ENCODE results near the gene CMTM3. TPM values are rescaled to one million over a fixed set of nuclear protein-coding genes. Genes with fewer than 3 reads are reported as not detected.
"Not testable (repeated sequence)": the region's sequence is repeated elsewhere in the genome, so short reads cannot be mapped to it uniquely, and the experiment has no call there.

Gene CMTM3
- polyA plus RNA-seq, 1 donor, result 57.2 TPM

DNA sequence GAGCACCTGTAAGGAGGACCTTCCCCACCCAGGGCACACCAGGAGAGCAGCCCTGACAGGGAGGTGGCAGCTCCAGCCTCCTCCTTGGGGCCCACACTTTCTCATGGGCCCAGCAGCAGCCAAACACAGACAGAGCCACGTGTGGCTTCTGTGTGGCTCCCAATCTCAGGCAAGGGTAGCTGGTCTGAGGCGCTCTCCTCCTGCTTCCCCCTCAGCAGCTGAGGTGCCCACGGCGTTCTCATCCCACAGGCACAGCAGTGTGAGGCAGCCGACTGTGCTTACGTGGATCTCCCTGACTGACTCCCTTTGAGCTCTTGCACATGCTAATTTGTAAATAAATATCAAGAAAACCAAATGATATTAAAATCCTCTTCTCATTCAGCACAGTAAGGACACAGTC is 30.9 kb downstream of the CMTM3 start:
- DNase-seq (ENCODE audit: low read depth), result no peak

DNA sequence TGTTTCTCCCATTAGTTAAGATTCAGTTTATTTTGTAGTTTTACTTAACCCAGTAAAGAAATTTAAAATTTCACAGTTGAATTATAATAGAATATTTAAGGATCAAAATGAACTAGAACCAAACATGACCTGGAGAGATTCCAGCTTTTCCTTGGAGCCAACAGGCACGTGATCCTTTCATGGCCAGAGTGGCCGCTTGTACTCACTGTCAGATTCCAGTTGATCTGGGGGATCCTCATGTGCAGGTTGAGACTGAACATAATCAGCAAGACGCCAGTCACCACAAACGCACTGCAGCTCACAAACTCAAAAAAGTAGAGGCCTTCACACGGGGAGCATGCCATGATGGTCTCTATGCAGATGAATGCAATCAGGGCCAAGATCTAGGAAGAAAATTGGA is 31.7 kb downstream of the CMTM3 start:
- no peak for DNase-seq (ENCODE audit: low read depth)

DNA sequence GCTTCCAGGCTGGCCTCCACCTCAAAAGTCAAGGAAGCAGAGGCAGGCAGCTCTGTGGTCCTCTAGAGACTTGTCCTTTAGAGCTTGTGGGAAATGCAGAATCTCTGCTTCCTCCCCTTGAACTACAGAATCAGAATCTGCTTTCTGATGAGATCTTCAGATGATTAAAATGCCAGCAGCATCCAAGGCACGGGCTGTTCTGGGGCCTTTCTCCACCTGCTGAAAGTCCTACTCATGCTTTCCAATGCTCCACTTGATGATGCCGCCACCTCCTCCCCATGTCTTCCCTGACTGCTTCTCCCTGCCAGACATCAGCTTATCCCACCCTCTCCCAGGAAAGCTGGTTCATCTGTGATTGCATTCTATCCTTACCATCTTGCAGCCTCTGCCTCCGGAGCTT is 33.3 kb downstream of the CMTM3 start:
- no peak for DNase-seq (ENCODE audit: low read depth)

DNA sequence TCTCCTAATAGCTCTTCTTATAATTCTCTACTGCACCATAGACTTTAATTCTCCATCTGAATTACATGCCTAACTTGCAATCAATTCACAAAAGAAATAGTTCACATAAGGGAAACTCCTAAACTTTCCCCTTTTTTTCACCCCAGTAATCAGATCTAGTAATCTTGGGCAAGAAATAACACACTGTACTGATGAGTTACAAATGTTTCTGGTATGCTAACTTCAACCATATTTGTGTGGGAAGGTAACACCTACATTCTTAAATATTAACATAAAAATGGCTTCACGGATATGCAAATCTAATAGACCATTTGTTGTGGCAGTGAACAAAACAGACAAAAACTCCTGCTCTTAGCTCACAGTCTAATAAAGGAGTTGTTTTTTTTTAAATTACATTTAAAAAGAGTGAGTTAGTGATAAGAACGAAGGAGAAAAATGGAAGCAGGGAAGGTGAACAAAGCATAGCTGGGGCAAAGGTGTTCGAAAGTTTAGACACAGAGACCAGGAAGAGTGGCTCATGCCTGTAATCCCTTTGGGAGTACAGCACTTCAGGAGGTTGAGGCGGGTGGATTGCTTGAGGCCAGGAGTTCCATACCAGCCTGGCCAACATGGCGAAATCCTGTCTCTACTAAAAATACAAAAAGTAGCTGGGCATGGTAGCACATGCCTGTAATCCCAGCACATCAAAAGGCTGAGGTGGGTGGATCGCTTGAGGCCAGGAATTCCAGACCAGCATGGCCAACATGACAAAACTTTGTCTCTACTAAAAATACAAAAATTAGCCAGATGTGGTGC is 34.8 kb downstream of the CMTM3 start:
- no peak for DNase-seq (ENCODE audit: low read depth)

DNA sequence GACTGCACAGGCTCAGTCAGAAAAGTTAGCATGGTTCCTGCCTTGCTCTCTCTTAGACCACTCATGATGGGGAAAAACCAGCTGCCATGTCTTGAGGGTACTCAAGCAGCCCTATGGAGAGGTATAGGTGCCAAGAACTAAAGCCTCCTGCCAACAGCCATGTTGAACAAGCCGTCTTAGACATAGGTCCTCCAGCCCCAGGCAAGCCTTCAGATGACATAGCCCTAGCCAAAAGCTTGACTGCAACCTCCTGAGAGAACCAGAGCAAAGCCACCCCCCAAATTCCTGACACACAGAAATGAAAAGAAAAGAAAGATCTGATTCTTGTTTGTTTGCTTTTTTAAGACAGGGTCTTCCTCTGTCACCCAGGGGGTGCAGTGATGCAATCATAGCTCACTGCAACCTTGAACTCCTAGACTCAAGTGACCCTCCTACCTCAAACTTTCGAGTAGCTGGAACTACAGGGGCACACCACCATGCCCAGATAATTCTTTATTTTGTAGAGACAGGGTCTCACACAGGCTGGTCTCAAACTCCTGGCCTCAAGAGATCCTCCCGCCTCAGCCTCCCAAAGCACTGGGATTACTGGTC is 36.3 kb downstream of the CMTM3 start:
- DNase-seq (ENCODE audit: low read depth), result no peak

DNA sequence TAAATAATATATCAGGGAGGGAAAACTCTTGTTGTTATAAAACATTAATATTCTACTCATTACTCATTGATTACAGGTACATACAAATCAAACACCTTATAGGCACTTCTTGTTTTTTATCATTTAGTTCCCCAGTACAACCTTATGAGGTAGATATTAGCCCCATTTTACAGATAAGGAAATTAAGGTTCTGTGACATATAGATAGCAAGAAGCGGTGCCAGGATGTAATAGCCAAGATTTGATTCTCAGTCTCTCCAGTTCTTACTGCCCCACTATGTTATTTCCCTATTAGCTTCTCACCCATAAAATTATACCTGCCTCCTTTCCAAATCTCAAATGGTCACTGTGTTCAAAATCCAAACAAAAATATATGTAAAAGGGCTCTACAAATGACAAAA is 36.9 kb downstream of the CMTM3 start:
- no peak for DNase-seq (ENCODE audit: low read depth)

DNA sequence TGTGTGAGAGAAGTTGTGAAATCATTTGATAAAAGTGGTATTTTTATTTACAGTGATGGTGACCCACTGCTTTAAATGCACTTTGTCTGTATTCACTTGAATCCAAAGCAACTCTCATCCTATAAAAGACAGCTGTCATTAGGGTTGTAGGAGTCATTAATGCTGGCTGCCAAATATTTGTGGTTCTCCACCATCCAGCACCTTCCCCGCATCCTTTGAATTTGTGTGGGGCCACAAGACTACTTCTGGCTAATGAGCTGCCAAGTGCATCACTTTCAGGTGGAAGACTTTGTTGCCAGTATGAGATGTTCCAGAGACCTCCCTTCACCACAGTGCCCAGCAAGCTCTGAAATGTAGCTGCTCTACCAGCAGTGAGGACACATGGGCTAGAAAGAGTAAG is 43.4 kb downstream of the CMTM3 start:
- DNase-seq (ENCODE audit: low read depth), result no peak

DNA sequence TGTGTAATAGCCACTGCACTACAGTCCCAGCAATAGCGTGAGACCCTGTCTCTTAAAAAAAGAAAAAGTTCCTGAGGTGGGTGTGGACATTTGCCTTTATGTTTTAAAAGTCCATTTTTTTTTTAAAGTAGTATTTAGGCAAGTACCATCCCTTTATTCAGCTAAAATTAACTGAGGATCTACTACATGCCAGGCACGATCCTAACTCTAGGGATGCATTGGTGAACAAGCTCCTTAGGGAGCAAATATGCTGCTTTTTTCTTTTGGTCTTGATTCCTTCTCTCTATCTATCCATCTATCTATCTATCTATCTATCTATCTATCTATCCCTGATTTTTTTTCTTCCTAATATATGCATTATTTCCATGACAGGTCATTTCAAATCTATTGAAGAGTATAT is 44.7 kb downstream of the CMTM3 start:
- no peak for DNase-seq (ENCODE audit: low read depth)

DNA sequence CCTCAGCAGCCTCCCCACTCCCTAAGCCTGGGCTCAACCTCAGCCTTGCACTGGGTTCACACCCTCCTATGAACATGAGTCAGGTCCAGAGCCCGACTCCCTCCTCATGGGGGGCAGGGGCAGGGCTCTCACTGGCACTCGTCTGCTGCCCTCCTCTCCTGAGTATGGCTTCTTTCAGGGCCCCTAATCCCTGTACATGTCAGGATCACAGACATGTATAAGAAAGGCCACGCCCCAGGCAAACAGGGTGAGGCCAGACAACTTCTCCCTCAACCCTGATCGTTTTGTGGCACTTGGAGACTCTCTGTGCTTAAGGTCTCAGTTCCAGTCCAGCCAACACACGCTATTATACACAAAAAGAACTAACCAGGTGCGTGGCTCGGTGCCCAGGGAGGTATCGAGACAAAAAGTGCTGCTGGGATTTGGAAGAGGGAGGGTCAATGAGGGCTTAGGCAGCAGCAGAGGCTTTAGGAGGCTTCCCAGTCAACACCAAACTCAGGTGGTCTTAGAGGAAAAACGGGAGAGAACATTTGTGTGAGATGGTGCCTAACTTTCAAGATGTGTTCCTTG is 45.2 kb downstream of the CMTM3 start:
- DNase-seq (ENCODE audit: low read depth), result no peak

DNA sequence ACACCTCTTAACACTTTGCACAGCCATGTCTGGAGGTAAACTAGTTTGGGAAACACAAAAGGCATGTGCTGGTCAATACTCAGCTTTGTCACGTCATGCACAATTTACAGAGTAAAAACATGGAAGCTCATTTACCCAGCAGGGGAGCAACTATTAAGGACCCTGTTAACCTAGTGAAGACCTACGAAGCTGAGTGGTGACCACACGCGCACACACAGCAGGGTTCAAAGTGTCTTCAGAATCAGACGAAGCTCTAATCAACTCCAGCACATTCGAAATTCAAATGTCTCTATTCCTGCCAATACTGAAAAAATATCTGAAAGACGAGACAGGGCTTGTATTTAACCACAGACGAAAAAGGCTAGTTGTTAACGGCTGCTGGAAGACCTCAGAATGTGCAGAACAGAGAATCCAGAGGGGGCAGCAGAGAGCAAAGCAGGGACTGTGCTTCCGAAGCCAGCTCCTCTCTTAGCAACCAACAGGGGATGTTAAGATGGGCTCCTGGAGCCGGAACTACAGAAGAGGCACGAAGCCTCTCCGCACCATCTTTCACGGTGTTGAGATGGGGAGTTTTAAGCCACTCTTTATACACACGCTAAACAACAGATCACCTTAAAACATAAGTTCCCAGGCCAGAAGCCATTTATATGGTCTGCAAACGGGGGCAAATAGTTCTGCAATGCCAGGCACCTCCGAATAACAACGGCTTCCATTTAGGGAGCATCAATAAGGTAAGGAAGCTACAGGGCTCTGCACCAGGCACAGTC is 46.4 kb downstream of the CMTM3 start:
- peak; percentile 78 for DNase-seq (ENCODE audit: low read depth)

DNA sequence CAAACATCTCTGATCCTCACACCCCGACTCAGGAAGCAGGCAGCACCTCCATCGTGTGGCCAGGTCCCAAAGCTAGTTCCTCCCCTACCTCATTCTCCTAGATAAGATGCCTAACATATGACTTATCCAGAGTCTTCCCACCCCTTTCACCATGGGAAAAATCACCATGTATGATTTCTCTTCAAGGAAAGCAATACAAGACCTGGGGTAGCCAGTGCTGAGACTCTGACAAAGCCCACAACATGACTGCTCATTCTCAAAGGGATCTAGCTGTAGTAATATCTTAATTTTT is 46.9 kb downstream of the CMTM3 start:
- no peak for DNase-seq (ENCODE audit: low read depth)

DNA sequence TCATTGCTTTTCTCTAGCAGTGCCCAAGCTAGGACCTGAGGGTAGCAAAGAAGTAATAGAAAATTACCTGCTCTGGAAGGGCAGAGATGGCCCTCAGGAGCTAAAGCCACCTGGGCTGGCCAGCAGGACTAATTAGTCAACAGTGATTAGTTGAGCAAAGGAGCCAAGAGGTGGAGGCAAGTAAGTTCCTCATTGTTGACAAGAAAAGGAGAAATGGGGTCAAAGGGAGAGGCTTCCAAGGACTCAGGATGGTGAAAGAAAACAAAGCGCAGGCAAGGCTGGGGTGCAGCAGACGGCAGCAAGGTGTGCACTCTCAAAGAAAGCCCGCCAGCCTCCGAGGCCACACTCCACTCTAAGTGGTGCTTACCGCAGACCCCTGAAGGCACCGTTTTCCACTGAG is 47.5 kb downstream of the CMTM3 start:
- no peak for DNase-seq (ENCODE audit: low read depth)

DNA sequence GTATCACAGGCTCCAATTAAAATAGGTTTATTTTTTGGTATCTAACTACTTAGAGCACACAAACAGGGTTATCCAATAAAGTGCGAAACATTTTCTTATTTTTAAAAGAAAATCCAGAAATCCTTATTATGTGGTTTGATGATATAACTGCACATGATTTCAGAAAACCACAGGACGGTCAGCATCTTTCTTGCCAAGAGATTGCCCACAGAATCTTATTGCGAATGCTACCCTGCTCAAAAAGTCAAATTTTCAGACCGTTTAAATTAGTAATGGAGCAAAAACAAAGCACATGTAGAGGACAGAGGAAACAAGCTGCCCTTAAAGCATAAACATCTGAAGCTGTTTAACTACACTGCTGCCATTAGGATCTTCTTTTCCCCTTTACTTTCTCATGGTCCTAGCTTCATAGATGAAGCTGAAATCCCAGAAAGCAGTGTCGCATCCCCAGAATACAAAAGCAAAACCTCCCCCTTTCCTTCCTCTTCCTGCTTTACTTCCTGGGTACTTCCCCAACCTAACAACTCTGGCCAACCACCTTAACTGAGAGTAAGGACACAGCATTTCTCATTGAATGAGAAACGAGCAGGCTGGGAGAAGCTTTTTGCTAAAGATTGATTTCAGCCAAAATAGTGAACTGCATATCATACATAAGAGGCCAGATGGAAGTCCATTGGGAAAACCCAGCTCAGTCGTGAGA is 48.3 kb downstream of the CMTM3 start:
- DNase-seq (ENCODE audit: low read depth), result no peak

DNA sequence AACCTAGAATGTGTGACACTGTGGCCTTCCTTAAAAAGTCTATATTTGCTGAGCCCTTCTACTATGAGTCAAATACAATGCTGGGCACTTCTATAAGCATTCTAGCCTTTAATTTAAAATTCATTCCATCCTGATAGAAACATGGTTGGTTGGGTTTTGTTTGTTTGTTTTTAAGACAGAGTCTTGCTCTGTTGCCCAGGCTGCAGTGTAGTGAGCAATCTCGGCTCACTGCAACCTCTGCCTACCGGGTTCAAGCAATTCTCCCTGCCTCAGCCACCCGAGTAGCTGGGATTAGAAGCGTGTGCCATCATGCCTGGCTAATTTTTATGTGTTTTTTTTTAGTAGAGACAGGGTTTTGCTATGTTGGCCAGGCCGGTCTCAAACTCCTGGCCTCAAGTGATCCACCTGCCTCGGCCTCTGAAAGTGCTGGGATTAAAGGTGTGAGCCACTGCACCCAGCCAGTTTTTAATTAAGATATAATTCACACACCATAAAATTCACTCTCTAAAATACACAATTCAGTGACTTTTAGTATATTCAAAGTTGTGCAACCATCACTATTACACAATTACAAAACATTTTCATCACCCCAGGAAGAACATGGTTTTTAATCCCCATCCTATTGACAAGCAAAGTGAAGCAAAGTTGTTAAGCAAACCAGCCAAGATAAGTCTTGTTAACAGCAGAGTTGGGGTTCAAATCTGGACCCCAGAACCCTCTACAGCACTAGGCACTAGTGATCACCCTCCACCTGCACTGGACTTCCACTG is 49.3 kb downstream of the CMTM3 start:
- DNase-seq (ENCODE audit: low read depth), result no peak

DNA sequence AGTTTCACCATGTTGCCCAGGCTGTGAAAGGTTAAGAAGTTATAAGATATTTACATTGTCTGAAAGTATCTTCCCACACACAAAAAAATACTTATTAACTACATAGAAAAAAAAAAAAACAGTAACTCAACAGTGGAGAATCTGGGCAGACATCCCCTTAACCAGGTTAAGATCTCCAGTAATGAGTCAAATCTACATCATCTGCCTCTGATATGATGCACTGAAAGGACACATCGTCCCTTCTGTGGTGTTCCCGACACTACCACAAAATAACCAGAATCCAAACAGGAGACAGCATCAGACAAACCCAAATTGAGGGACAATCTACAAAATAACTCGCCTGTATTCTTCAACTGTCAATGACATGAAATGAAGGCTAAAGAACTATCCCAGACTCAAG is 52.0 kb downstream of the CMTM3 start:
- DNase-seq (ENCODE audit: low read depth), result no peak

DNA sequence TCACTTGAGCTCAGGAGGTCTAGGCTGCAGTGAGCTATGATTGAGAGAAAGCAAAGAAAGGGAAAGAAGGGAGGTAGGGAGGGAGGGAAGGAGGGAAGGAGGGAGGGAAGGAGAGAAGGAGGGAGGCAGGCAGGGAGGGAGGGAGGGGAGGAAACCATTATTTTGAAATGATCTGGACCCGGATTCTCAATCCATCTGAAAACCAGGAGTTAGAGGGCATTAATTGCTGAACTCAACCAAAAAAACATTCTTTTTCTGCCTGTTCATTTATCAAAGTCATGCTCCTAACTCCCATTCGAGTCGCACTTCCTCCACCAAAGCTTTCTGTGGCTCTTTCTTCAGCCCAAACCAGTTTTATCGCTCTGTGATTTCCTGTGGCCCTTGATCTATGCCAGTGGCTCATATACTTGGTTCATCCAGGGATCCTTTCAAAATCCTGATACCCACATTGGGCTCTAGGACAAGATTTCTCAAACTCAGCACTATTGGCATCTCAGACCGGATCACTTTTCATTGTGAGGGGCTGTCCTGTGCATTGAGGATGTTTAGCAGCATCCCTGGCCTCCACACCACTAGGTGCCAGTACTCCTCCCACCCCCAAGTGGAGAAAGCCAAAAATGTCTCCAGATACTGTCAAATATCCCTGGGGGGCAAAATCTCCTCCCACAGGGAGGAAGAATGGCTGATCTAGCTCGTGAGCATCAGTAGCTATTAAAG is 53.8 kb downstream of the CMTM3 start:
- DNase-seq (ENCODE audit: low read depth), result no peak

DNA sequence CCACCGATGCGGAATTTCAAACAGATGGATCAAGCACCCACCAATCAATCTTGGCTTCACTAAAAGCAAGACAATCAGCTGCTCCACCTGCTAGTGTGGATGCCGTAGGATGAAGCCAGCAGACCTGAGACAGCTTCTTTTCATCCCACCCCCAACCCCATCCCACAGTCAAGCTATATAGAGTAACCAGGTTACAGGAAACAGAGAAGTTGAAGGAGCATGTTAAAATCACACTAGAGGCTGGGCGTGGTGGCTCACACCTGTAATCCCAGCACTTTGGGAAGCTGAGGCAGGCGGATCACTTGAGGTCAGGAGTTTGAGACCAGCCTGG is 54.3 kb downstream of the CMTM3 start:
- DNase-seq (ENCODE audit: low read depth), result no peak

DNA sequence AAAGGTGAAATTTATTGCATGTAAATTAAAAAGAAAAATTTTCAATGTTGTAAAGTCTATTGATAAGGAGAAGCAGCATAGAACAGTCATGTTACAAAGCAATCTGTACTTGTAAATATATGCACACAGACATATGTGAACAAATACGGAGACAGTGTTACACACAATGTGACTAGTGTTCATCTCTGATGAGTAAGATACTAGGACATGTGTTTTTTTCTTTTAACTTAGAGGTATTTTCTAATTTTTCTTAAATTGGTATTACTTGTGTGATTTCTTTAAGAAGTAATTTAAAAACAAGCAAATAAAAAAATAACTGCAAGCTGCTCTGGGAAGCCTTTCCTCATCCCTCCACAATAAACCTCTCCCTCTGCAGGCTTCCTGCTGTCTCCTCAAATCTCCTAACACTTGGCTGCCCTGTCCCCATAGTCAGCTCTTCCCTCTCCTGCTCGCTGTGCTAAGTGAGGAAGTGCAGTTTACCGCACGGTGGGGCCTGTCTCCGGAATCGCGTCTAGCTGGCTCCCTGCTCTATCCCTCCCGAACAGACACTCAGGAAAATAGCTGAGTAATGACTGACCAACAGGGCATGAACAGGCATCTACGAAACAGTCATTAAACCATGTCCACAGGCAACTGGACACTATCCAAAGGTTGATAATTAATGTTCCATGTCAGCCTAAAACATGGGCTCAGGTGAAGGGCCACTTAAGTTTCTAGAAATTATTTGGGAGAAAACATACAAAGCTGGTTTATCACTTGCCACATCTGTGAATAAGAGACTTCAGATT is 56.1 kb downstream of the CMTM3 start:
- DNase-seq (ENCODE audit: low read depth), result peak; percentile 50

DNA sequence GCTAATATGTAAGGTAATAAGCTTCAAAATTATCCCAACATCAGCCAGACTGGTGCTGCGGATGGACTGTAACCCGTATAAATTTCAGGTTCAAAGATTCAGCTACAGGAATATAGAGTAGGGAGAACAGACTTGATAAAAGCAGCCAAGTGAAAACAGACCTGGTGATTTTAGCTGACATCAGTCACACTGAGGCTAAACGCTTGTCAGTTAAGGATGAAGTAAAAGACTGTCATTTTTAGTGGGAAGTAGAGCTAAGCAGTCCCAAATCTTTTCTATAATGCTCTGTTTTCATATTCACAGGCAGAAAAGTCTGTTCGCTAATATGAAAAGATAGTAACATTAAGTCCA is 56.7 kb downstream of the CMTM3 start:
- no peak for DNase-seq (ENCODE audit: low read depth)

DNA sequence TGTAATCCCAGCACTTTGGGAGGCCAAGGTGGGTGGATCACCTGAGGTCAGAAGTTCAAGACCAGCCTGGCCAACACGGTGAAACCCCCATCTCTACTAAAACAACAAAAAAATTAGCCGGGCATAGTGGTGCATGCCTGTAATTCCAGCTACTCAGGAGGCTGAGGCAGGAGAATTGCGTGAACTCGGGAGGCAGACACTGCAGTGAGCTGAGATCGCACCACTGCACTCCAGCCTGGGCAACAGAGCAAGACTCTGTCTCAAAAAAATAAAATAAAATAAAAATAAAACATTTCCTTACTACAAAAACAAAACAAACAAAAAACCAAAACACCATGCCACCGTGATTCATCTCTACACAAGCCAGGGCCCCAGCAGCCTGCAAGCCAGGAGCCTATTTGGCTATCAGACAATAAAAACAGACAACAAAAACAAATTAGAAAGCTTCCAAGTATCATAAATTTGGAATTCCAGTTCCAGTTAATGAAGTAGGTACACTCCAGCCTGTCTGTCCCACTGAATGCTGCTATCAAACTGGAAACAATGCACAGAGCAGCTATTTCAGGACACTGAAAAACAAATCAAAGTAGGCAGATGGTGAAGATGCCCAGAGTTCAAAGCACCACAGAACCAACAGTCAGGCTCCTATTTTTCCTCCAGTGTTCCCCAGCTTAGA is 57.3 kb downstream of the CMTM3 start:
- not testable (repeated sequence) for DNase-seq (ENCODE audit: low read depth)
